Posterior vena cava (tissue), 2 donors: ENCODE measurements around the gene DAPK1. TPM values are rescaled to one million over a fixed set of nuclear protein-coding genes. Genes with fewer than 3 reads are reported as not detected.
A peak's percentile ranks its signal among the peaks of the same experiment; 100 is the strongest.

ENCODE experiments used
- DNase-seq: peaks from one replicate; pipeline ENCODE4 v3.0.0-alpha.2; 2020; ENCODE audit warnings: low spot score
- intact Hi-C, 2 donors: fragments of 100-400 bp; cut with DNase I; formaldehyde crosslinking; loops; one replicate each; pipeline versions ENCODE4 v1.14.1 to v1.14.2; 2022 to 2023
- total RNA-seq, 2 donors: library from RNA; stranded (reverse); fragmentation: NEBNext Ultra II Directional; extraction: Animal tissue kit (Norgen Biotek cat#: 25700); gene quantifications; one replicate each; pipeline ENCODE4 v1.2.1, GENCODE V29; 2021
- donor health status: DM: yes; HTN: yes; CAD: no.
- donor health status: DM: yes; HTN: yes; CAD: no.

The DAPK1 gene
- total RNA-seq, 2 donors from 2014 or later: 33.2 to 34.3 TPM

- DNase-seq: peak; percentile 14
- intact Hi-C loops: no loop called here
These were observed 170.6 kb downstream of the DAPK1 start for GRCh38 chr9:87668222-87668621.

GRCh38 chr9:87668722-87669121 lies 171.1 kb downstream of the DAPK1 start:
- intact Hi-C loops: no loop called here
- DNase-seq: peak; percentile 5

GRCh38 chr9:87670572-87671264 lies 173.1 kb downstream of the DAPK1 start:
- intact Hi-C loops: loop anchor here (5.0 to 10.0 kb wide), 2 partner anchors 137 to 904 kb away; no protein-coding TSS in a partner anchor

GRCh38 chr9:87671478-87671877 lies 173.8 kb downstream of the DAPK1 start:
- intact Hi-C loops: loop anchor here (5.0 to 10.0 kb wide), 2 partner anchors 136 to 903 kb away; no protein-coding TSS in a partner anchor
- DNase-seq: no peak

More at GRCh38 chr9:87670572-87671264, 173.1 kb downstream of the DAPK1 start:
- DNase-seq: peak; percentile 30

GRCh38 chr9:87671925-87672324 lies 174.3 kb downstream of the DAPK1 start:
- intact Hi-C loops: loop anchor here (5.0 to 10.0 kb wide), 2 partner anchors 135 to 903 kb away; no protein-coding TSS in a partner anchor
- DNase-seq: no peak

GRCh38 chr9:87672586-87672985 lies 174.9 kb downstream of the DAPK1 start:
- intact Hi-C loops: loop anchor here (5.0 to 10.0 kb wide), 2 partner anchors 135 to 902 kb away; no protein-coding TSS in a partner anchor

GRCh38 chr9:87673446-87674120 lies 175.9 kb downstream of the DAPK1 start:
- no peak for DNase-seq
- intact Hi-C loops: loop anchor here (5.0 to 10.0 kb wide), 2 partner anchors 134 to 901 kb away; no protein-coding TSS in a partner anchor

More at GRCh38 chr9:87672586-87672985, 174.9 kb downstream of the DAPK1 start:
- no peak for DNase-seq

- DNase-seq: no peak
- intact Hi-C loops: loop anchor here (5.0 to 10.0 kb wide), 2 partner anchors 133 to 900 kb away; no protein-coding TSS in a partner anchor
These were observed 177.1 kb downstream of the DAPK1 start for GRCh38 chr9:87674565-87675299.

- intact Hi-C loops: loop anchor here in 1 of 2 donors (10.0 kb wide), 1 partner anchor 899 kb away; no protein-coding TSS in a partner anchor
- DNase-seq: no peak
These were observed 178.3 kb downstream of the DAPK1 start for GRCh38 chr9:87675906-87676515.

GRCh38 chr9:87676976-87677775 lies 179.5 kb downstream of the DAPK1 start:
- intact Hi-C loops: loop anchor here in 1 of 2 donors (10.0 kb wide), 1 partner anchor 898 kb away; no protein-coding TSS in a partner anchor
- no peak for DNase-seq

- no peak for DNase-seq
- intact Hi-C loops: loop anchor here in 1 of 2 donors (10.0 kb wide), 1 partner anchor 897 kb away; no protein-coding TSS in a partner anchor
These were observed 180.3 kb downstream of the DAPK1 start for GRCh38 chr9:87677776-87678587.

GRCh38 chr9:87678650-87679355 lies 181.1 kb downstream of the DAPK1 start:
- DNase-seq: no peak
- intact Hi-C loops: loop anchor here in 1 of 2 donors (10.0 kb wide), 1 partner anchor 896 kb away; no protein-coding TSS in a partner anchor

- no peak for DNase-seq
- intact Hi-C loops: loop anchor here in 1 of 2 donors (10.0 kb wide), 1 partner anchor 133 kb away; no protein-coding TSS in a partner anchor
These were observed 183.8 kb downstream of the DAPK1 start for GRCh38 chr9:87681271-87682061.

- intact Hi-C loops: loop anchor here in 1 of 2 donors (10.0 kb wide), 1 partner anchor 133 kb away; no protein-coding TSS in a partner anchor
- DNase-seq: no peak
These were observed 184.4 kb downstream of the DAPK1 start for GRCh38 chr9:87682085-87682484.

GRCh38 chr9:87682618-87683017 lies 185.0 kb downstream of the DAPK1 start:
- DNase-seq: no peak
- intact Hi-C loops: loop anchor here in 1 of 2 donors (10.0 kb wide), 1 partner anchor 132 kb away; no protein-coding TSS in a partner anchor
